K562 (cell line): ENCODE results near the gene SLC26A8. TPM values are rescaled to one million over a fixed set of nuclear protein-coding genes. Genes with fewer than 3 reads are reported as not detected.

Experiments
- ARNT ChIP-seq, 2 experiments: fragments of 450-650 bp; IDR thresholded peaks; 2 replicates each; pipeline ENCODE4 v1.6.1; 2016; ENCODE audit warnings: mild to moderate bottlenecking in 1 of 2
- ASH1L ChIP-seq: fragments of 450-650 bp; IDR thresholded peaks from 2 replicates; pipeline ENCODE4 v1.6.1; 2018; ENCODE audit warnings: borderline replicate concordance, mild to moderate bottlenecking, low read depth; ENCODE audit not compliant: partially characterized antibody
- EGR1 ChIP-seq: fragments of 450-650 bp; conservative IDR thresholded peaks from 2 replicates; pipeline ENCODE4 v1.6.1; 2017; ENCODE audit warnings: mild to moderate bottlenecking
- FIP1L1 ChIP-seq: fragments of 200-400 bp; formaldehyde crosslinking; IDR thresholded peaks from 2 replicates; pipeline ENCODE4 v1.6.1; 2018; ENCODE audit warnings: mild to moderate bottlenecking, low read depth, low read length; ENCODE audit not compliant: poor library complexity, severe bottlenecking
- FOXK2 ChIP-seq, 2 experiments: fragments of 450-650 bp; IDR thresholded peaks in 1 of 2; conservative IDR thresholded peaks in 1 of 2; 2 replicates each; pipeline ENCODE4 v1.6.1; 2016; ENCODE audit warnings: low read depth in 2 of 2, mild to moderate bottlenecking in 1 of 2
- FOXO4 ChIP-seq: fragments of 450-650 bp; formaldehyde crosslinking; IDR thresholded peaks from 2 replicates; pipeline ENCODE4 v1.4.0; 2020; ENCODE audit warnings: mild to moderate bottlenecking, moderate library complexity
- GMEB1 ChIP-seq: fragments of 250-450 bp; sonication (Bioruptor Pico); IDR thresholded peaks from 2 replicates; pipeline ENCODE4 v1.4.0; 2020; ENCODE audit warnings: mild to moderate bottlenecking
- HMBOX1 ChIP-seq: sonication (generic); IDR thresholded peaks from 2 replicates; pipeline ENCODE4 v1.6.1; 2016
- KDM2B ChIP-seq: fragments of 250-450 bp; sonication (Bioruptor Pico); IDR thresholded peaks from 2 replicates; pipeline ENCODE4 v1.8.0; 2021; ENCODE audit warnings: mild to moderate bottlenecking, moderate library complexity
- KLF13 ChIP-seq: fragments of 450-650 bp; IDR thresholded peaks from 2 replicates; pipeline ENCODE4 v1.6.1; 2016; ENCODE audit warnings: missing genetic modification characterization, low read depth, mild to moderate bottlenecking, missing compliant biosample characterization, moderate library complexity, borderline replicate concordance
- MBD2 ChIP-seq: sonication (generic); IDR thresholded peaks from 2 replicates; pipeline ENCODE4 v1.6.1; 2016; ENCODE audit warnings: low read depth, borderline replicate concordance
- MEIS2 ChIP-seq: fragments of 450-650 bp; IDR thresholded peaks from 2 replicates; pipeline ENCODE4 v1.6.1; 2014; ENCODE audit warnings: mild to moderate bottlenecking; ENCODE audit not compliant: partially characterized antibody
- NEUROD1 ChIP-seq: fragments of 150-350 bp; IDR thresholded peaks from 2 replicates; pipeline ENCODE4 v1.6.1; 2014; ENCODE audit warnings: borderline replicate concordance, low read length, low read depth; ENCODE audit not compliant: partially characterized antibody
- PHF21A ChIP-seq: fragments of 450-650 bp; IDR thresholded peaks from 2 replicates; pipeline ENCODE4 v1.6.1; 2017; ENCODE audit warnings: low read depth, borderline replicate concordance
- POLR2A ChIP-seq: fragments of 450-650 bp; conservative IDR thresholded peaks from 2 replicates; pipeline ENCODE4 v1.6.1; 2016
- RAD21 ChIP-seq, 2 experiments: fragments of 250-450 bp in 1 of 2; fragments of 450-650 bp in 1 of 2; sonication (Bioruptor Pico) in 1 of 2; formaldehyde crosslinking in 1 of 2; IDR thresholded peaks in 1 of 2; conservative IDR thresholded peaks in 1 of 2; 2 replicates each; pipeline versions ENCODE4 v1.4.0 to v1.8.0; 2020 to 2022; ENCODE audit warnings: mild to moderate bottlenecking in 2 of 2, moderate library complexity in 1 of 2
- RHOXF2B ChIP-seq: fragments of 250-450 bp; sonication (Bioruptor Pico); conservative IDR thresholded peaks from 2 replicates; pipeline ENCODE4 v1.5.1; 2021
- USF1 ChIP-seq: sonication (generic); formaldehyde crosslinking; IDR thresholded peaks from 2 replicates; pipeline ENCODE4 v1.9.0; 2022; ENCODE audit warnings: mild to moderate bottlenecking, missing genetic modification reagents
- XRCC3 ChIP-seq: fragments of 450-650 bp; IDR thresholded peaks from 2 replicates; pipeline ENCODE4 v1.6.1; 2017; ENCODE audit warnings: mild to moderate bottlenecking, moderate library complexity
- ZC3H4 ChIP-seq: sonication (generic); formaldehyde crosslinking; IDR thresholded peaks from 2 replicates; pipeline ENCODE4 v1.9.0; 2021; ENCODE audit warnings: missing genetic modification reagents, borderline replicate concordance
- ZNF217 ChIP-seq: sonication (generic); formaldehyde crosslinking; IDR thresholded peaks from 2 replicates; pipeline ENCODE4 v1.8.0; 2022; ENCODE audit warnings: mild to moderate bottlenecking, missing genetic modification reagents
- ZNF24 ChIP-seq: fragments of 450-650 bp; IDR thresholded peaks from 2 replicates; pipeline ENCODE4 v1.6.1; 2016
- ZNF274 ChIP-seq: IDR thresholded peaks from 2 replicates; pipeline ENCODE4 v1.6.1; 2011; ENCODE audit warnings: low read depth, mild to moderate bottlenecking, low read length, moderate library complexity, borderline replicate concordance
- ZNF311 ChIP-seq: fragments of 250-450 bp; sonication (Bioruptor Pico); IDR thresholded peaks from 2 replicates; pipeline ENCODE4 v1.4.0; 2020; ENCODE audit warnings: mild to moderate bottlenecking, moderate library complexity
- ZNF384 ChIP-seq: IDR thresholded peaks from 2 replicates; pipeline ENCODE4 v1.6.1; 2012; ENCODE audit warnings: low read depth, low read length, improper control_type of control experiment
- ZNF507 ChIP-seq: conservative IDR thresholded peaks from 2 replicates; pipeline ENCODE4 v1.6.1; 2017; ENCODE audit warnings: missing genetic modification characterization, missing compliant biosample characterization
- polyA plus RNA-seq, 8 experiments: library from polyadenylated mRNA; depleted of rRNA in 4 of 8; stranded (reverse) in 5 of 8; unstranded in 3 of 8; fragments of >200 nt; fragmentation: Nextera tagmentation in 2 of 8; fragmentation: Illumina TruSeq in 1 of 8; extraction: Ambion mirVana in 2 of 8; extraction: Trizol in 1 of 8; gene quantifications; 2 replicates each; pipeline versions ENCODE4 v1.2.1 to v1.2.3, GENCODE V29; 2011 to 2014; ENCODE audit warnings: inconsistent platforms in 1 of 8, missing spikeins in 1 of 8
- total RNA-seq, 7 experiments: library from RNA; depleted of rRNA in 6 of 7; stranded (reverse); fragments of >200 nt in 6 of 7; fragmentation: Illumina TruSeq in 2 of 7; extraction: Trizol in 2 of 7; gene quantifications; 2 replicates each; pipeline versions ENCODE4 v1.2.1 to v1.2.3, GENCODE V29; 2011 to 2021; ENCODE audit warnings: low replicate concordance in 1 of 7

SLC26A8 gene
- total and polyA plus RNA-seq, 9 of the 15 experiments (the other 6 are each of a cell fraction or from before 2014, with no cell fraction given), result not detected

GRCh38 chr6:36067374-36068011 lies 43.1 kb upstream of the SLC26A8 start (continued):
- TF ChIP-seq GMEB1 (CRISPR knock-in tag) (no peak), ZNF217 (CRISPR knock-in tag) (no peak), FIP1L1 (no peak), ZNF311 (CRISPR knock-in tag) (no peak), HMBOX1 (peak; percentile 95), ZNF24 (no peak), FOXK2 (conservative IDR thresholded peaks at IDR 0.05 in 1 of 2, IDR thresholded peaks at IDR 0.05 in 1 of 2; ENCODE audit: low read depth in 2 of 2) (no peak), USF1 (CRISPR knock-in tag) (no peak), NEUROD1 (no peak), ARNT (IDR thresholded peaks at IDR 0.05) (peak; percentile 44 to 57; a peak in 1 of 4 replicates), KLF13 (tag) (no peak), XRCC3 (no peak), RHOXF2B (CRISPR knock-in tag) (no peak), EGR1 (no peak), KDM2B (CRISPR knock-in tag) (no peak), POLR2A (no peak), MEIS2 (peak; percentile 44), ZC3H4 (no peak), ZNF274 (no peak; the same call in 1 of the 2 replicates), ZNF384 (no peak), ZNF507 (no peak), ASH1L (no peak), FOXO4 (no peak), RAD21 (CRISPR knock-in tag; conservative IDR thresholded peaks at IDR 0.05 in 1 of 2, IDR thresholded peaks at IDR 0.05 in 1 of 2) (no peak), MBD2 (peak; percentile 35; the same call in 1 of the 2 replicates), PHF21A (no peak)
